GM23338 (cell line): ENCODE results near the gene FAAP100. TPM values are rescaled to one million over a fixed set of nuclear protein-coding genes. Genes with fewer than 3 reads are reported as not detected.

Source experiments
- CREB1 ChIP-seq: fragments of 250-450 bp; sonication (Bioruptor Pico); IDR thresholded peaks from 2 replicates; pipeline ENCODE4 v1.5.0; 2020; ENCODE audit warnings: low read depth, mild to moderate bottlenecking, moderate library complexity
- EZH2 ChIP-seq: fragments of 200-600 bp; sonication (generic); IDR thresholded peaks from one replicate; pipeline ENCODE4 v1.8.0; 2017; ENCODE audit warnings: antibody characterized with exemption, mild to moderate bottlenecking, low read depth; ENCODE audit not compliant: unreplicated experiment
- EZH2phosphoT487 ChIP-seq: fragments of 200-600 bp; sonication (generic); IDR thresholded peaks from one replicate; pipeline ENCODE4 v1.8.1; 2018; ENCODE audit warnings: antibody characterized with exemption; ENCODE audit not compliant: unreplicated experiment
- JUNB ChIP-seq: IDR thresholded peaks from one replicate; pipeline ENCODE4 v1.6.1; 2016; ENCODE audit warnings: antibody characterized with exemption; ENCODE audit not compliant: unreplicated experiment
- NANOG ChIP-seq: IDR thresholded peaks from 2 replicates; pipeline ENCODE4 v1.6.1; 2016; ENCODE audit warnings: antibody characterized with exemption, borderline replicate concordance
- STAT1 ChIP-seq: IDR thresholded peaks from one replicate; pipeline ENCODE4 v1.6.1; 2016; ENCODE audit warnings: antibody characterized with exemption; ENCODE audit not compliant: unreplicated experiment
- ZNF331 ChIP-seq: fragments of 250-450 bp; sonication (Bioruptor Pico); IDR thresholded peaks from 2 replicates; pipeline ENCODE4 v1.5.0; 2020; ENCODE audit warnings: low read depth, mild to moderate bottlenecking, moderate library complexity
- polyA plus RNA-seq: library from polyadenylated mRNA; unstranded; fragments of >200 nt; fragmentation: Nextera tagmentation; extraction: Ambion mirVana; gene quantifications from 2 replicates; pipeline ENCODE4 v1.2.1, GENCODE V29; 2016
- total RNA-seq: library from RNA; depleted of rRNA; stranded (reverse); fragments of >200 nt; shearing (Covaris generic); gene quantifications from 2 replicates; pipeline ENCODE4 v1.2.3, GENCODE V29; 2014
- TF ChIP-seq, protein P1 (sequence below): fragments of 250-450 bp; sonication (Bioruptor Pico); IDR thresholded peaks from 2 replicates; pipeline ENCODE4 v1.5.0; 2020; ENCODE audit warnings: mild to moderate bottlenecking, moderate library complexity
- TF ChIP-seq, protein P2 (sequence below), 2 experiments: fragments of 200-600 bp in 1 of 2; sonication (generic) in 1 of 2; conservative IDR thresholded peaks; 2 replicates each; pipeline versions ENCODE4 v1.5.1 to v1.6.1; 2016 to 2017; ENCODE audit warnings: antibody characterized with exemption in 2 of 2, low read depth in 2 of 2, mild to moderate bottlenecking in 2 of 2, moderate library complexity in 1 of 2
- TF ChIP-seq, protein P3 (sequence below): IDR thresholded peaks from one replicate; pipeline ENCODE4 v1.6.1; 2018; ENCODE audit warnings: antibody characterized with exemption; ENCODE audit not compliant: unreplicated experiment

Gene FAAP100
- total and polyA plus RNA-seq, 2 experiments from 2014 or later: 16.0 to 50.5 TPM

DNA sequence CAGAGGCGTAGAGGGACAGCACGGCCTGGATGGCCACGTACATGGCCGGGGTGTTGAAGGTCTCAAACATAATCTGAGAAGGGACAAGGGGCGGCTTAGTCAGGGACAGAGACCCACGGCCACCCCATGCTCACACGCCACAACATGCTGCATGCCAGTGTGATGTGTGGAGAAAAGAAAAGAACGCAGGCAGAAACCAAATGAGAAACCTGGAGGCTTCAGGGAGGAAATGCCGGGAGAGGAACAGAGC lies 40.7 kb downstream of the FAAP100 start (continued):
- TF ChIP-seq, protein P1, sequence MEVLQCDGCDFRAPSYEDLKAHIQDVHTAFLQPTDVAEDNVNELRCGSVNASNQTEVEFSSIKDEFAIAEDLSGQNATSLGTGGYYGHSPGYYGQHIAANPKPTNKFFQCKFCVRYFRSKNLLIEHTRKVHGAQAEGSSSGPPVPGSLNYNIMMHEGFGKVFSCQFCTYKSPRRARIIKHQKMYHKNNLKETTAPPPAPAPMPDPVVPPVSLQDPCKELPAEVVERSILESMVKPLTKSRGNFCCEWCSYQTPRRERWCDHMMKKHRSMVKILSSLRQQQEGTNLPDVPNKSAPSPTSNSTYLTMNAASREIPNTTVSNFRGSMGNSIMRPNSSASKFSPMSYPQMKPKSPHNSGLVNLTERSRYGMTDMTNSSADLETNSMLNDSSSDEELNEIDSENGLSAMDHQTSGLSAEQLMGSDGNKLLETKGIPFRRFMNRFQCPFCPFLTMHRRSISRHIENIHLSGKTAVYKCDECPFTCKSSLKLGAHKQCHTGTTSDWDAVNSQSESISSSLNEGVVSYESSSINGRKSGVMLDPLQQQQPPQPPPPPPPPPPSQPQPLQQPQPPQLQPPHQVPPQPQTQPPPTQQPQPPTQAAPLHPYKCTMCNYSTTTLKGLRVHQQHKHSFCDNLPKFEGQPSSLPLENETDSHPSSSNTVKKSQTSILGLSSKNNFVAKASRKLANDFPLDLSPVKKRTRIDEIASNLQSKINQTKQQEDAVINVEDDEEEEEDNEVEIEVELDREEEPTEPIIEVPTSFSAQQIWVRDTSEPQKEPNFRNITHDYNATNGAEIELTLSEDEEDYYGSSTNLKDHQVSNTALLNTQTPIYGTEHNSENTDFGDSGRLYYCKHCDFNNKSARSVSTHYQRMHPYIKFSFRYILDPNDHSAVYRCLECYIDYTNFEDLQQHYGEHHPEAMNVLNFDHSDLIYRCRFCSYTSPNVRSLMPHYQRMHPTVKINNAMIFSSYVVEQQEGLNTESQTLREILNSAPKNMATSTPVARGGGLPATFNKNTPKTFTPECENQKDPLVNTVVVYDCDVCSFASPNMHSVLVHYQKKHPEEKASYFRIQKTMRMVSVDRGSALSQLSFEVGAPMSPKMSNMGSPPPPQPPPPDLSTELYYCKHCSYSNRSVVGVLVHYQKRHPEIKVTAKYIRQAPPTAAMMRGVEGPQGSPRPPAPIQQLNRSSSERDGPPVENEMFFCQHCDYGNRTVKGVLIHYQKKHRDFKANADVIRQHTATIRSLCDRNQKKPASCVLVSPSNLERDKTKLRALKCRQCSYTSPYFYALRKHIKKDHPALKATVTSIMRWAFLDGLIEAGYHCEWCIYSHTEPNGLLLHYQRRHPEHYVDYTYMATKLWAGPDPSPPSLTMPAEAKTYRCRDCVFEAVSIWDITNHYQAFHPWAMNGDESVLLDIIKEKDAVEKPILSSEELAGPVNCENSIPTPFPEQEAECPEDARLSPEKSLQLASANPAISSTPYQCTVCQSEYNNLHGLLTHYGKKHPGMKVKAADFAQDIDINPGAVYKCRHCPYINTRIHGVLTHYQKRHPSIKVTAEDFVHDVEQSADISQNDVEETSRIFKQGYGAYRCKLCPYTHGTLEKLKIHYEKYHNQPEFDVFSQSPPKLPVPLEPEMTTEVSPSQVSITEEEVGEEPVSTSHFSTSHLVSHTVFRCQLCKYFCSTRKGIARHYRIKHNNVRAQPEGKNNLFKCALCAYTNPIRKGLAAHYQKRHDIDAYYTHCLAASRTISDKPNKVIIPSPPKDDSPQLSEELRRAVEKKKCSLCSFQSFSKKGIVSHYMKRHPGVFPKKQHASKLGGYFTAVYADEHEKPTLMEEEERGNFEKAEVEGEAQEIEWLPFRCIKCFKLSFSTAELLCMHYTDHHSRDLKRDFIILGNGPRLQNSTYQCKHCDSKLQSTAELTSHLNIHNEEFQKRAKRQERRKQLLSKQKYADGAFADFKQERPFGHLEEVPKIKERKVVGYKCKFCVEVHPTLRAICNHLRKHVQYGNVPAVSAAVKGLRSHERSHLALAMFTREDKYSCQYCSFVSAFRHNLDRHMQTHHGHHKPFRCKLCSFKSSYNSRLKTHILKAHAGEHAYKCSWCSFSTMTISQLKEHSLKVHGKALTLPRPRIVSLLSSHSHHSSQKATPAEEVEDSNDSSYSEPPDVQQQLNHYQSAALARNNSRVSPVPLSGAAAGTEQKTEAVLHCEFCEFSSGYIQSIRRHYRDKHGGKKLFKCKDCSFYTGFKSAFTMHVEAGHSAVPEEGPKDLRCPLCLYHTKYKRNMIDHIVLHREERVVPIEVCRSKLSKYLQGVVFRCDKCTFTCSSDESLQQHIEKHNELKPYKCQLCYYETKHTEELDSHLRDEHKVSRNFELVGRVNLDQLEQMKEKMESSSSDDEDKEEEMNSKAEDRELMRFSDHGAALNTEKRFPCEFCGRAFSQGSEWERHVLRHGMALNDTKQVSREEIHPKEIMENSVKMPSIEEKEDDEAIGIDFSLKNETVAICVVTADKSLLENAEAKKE (CRISPR knock-in tag): no peak
- TF ChIP-seq EZH2 (no peak), JUNB (no peak), EZH2phosphoT487 (no peak), ZNF331 (CRISPR knock-in tag) (no peak), STAT1 (no peak), NANOG (no peak), CREB1 (CRISPR knock-in tag) (no peak)
- TF ChIP-seq, protein P2, sequence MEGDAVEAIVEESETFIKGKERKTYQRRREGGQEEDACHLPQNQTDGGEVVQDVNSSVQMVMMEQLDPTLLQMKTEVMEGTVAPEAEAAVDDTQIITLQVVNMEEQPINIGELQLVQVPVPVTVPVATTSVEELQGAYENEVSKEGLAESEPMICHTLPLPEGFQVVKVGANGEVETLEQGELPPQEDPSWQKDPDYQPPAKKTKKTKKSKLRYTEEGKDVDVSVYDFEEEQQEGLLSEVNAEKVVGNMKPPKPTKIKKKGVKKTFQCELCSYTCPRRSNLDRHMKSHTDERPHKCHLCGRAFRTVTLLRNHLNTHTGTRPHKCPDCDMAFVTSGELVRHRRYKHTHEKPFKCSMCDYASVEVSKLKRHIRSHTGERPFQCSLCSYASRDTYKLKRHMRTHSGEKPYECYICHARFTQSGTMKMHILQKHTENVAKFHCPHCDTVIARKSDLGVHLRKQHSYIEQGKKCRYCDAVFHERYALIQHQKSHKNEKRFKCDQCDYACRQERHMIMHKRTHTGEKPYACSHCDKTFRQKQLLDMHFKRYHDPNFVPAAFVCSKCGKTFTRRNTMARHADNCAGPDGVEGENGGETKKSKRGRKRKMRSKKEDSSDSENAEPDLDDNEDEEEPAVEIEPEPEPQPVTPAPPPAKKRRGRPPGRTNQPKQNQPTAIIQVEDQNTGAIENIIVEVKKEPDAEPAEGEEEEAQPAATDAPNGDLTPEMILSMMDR (conservative IDR thresholded peaks at IDR 0.05; ENCODE audit: low read depth in 2 of 2): no peak
- TF ChIP-seq, protein P3, sequence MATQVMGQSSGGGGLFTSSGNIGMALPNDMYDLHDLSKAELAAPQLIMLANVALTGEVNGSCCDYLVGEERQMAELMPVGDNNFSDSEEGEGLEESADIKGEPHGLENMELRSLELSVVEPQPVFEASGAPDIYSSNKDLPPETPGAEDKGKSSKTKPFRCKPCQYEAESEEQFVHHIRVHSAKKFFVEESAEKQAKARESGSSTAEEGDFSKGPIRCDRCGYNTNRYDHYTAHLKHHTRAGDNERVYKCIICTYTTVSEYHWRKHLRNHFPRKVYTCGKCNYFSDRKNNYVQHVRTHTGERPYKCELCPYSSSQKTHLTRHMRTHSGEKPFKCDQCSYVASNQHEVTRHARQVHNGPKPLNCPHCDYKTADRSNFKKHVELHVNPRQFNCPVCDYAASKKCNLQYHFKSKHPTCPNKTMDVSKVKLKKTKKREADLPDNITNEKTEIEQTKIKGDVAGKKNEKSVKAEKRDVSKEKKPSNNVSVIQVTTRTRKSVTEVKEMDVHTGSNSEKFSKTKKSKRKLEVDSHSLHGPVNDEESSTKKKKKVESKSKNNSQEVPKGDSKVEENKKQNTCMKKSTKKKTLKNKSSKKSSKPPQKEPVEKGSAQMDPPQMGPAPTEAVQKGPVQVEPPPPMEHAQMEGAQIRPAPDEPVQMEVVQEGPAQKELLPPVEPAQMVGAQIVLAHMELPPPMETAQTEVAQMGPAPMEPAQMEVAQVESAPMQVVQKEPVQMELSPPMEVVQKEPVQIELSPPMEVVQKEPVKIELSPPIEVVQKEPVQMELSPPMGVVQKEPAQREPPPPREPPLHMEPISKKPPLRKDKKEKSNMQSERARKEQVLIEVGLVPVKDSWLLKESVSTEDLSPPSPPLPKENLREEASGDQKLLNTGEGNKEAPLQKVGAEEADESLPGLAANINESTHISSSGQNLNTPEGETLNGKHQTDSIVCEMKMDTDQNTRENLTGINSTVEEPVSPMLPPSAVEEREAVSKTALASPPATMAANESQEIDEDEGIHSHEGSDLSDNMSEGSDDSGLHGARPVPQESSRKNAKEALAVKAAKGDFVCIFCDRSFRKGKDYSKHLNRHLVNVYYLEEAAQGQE: no peak
